HepG2 (cell line): Measurements from ENCODE around the gene HOXA10. TPM values are rescaled to one million over a fixed set of nuclear protein-coding genes. Genes with fewer than 3 reads are reported as not detected.

Source experiments
- DRAP1 ChIP-seq: IDR thresholded peaks from 2 replicates; pipeline ENCODE4 v1.6.1; 2016; ENCODE audit warnings: missing genetic modification reagents, missing compliant biosample characterization
- E2F2 ChIP-seq: sonication (generic); formaldehyde crosslinking; IDR thresholded peaks from 2 replicates; pipeline ENCODE4 v1.4.0; 2020; ENCODE audit warnings: missing genetic modification reagents, borderline replicate concordance
- GTF2F1 ChIP-seq: fragments of 150-350 bp; IDR thresholded peaks from 2 replicates; pipeline ENCODE4 v1.6.1; 2014; ENCODE audit warnings: low read length
- HDAC1 ChIP-seq: sonication (generic); formaldehyde crosslinking; IDR thresholded peaks from 2 replicates; pipeline ENCODE4 v1.5.1; 2020; ENCODE audit warnings: mild to moderate bottlenecking, missing genetic modification reagents
- IKZF4 ChIP-seq: sonication (generic); formaldehyde crosslinking; IDR thresholded peaks from 2 replicates; pipeline ENCODE4 v1.5.1; 2020; ENCODE audit warnings: borderline replicate concordance, mild to moderate bottlenecking, low read depth, missing genetic modification reagents; ENCODE audit errors: not compliant biosample characterization
- MLXIP ChIP-seq: sonication (generic); formaldehyde crosslinking; IDR thresholded peaks from 2 replicates; pipeline ENCODE4 v1.9.0; 2021; ENCODE audit warnings: missing genetic modification reagents, borderline replicate concordance
- PPARG ChIP-seq: conservative IDR thresholded peaks from 2 replicates; pipeline ENCODE4 v1.6.1; 2016; ENCODE audit warnings: missing biosample characterization, missing genetic modification reagents
- RARA ChIP-seq: IDR thresholded peaks from 2 replicates; pipeline ENCODE4 v1.6.1; 2016; ENCODE audit warnings: missing genetic modification reagents, missing compliant biosample characterization
- REST ChIP-seq, 2 experiments: IDR thresholded peaks; 2 replicates each; pipeline ENCODE4 v1.6.1; 2011 to 2012; ENCODE audit warnings: low read length in 2 of 2, borderline replicate concordance in 1 of 2, low read depth in 1 of 2, mild to moderate bottlenecking in 1 of 2, moderate library complexity in 1 of 2
- ZFP82 ChIP-seq: sonication (generic); formaldehyde crosslinking; IDR thresholded peaks from 2 replicates; pipeline ENCODE4 v1.5.1; 2020; ENCODE audit warnings: mild to moderate bottlenecking, missing genetic modification reagents, borderline replicate concordance
- ZNF256 ChIP-seq: sonication (generic); formaldehyde crosslinking; conservative IDR thresholded peaks from 2 replicates; pipeline ENCODE4 v1.4.0; 2020; ENCODE audit warnings: missing genetic modification reagents
- ZNF704 ChIP-seq: sonication (generic); formaldehyde crosslinking; IDR thresholded peaks from 2 replicates; pipeline ENCODE4 v1.8.1; 2023; ENCODE audit warnings: mild to moderate bottlenecking, inconsistent platforms, moderate library complexity, missing genetic modification reagents, borderline replicate concordance
- polyA plus RNA-seq, 8 experiments: library from polyadenylated mRNA; depleted of rRNA in 3 of 8; stranded (reverse) in 7 of 8; unstranded in 1 of 8; fragments of >200 nt; fragmentation: Illumina TruSeq in 4 of 8; extraction: Trizol in 4 of 8; gene quantifications; 2 replicates each; pipeline versions ENCODE4 v1.2.1 to v1.2.3, GENCODE V29; 2011 to 2016; ENCODE audit warnings: low read depth in 4 of 8, missing spikeins in 1 of 8, mixed read lengths in 1 of 8; ENCODE audit not compliant: insufficient read depth in 1 of 8
- total RNA-seq, 5 experiments: library from RNA; depleted of rRNA; stranded (reverse); fragments of >200 nt; fragmentation: Illumina TruSeq; extraction: Trizol; gene quantifications; 2 replicates each; pipeline ENCODE4 v1.2.3, GENCODE V29; 2016; ENCODE audit warnings: low read depth in 1 of 5
- TF ChIP-seq, protein P1 (sequence below): sonication (generic); formaldehyde crosslinking; IDR thresholded peaks from 2 replicates; pipeline ENCODE4 v1.5.0; 2020; ENCODE audit warnings: missing genetic modification reagents, mild to moderate bottlenecking, borderline replicate concordance
- TF ChIP-seq, protein P2 (sequence below): sonication (generic); formaldehyde crosslinking; IDR thresholded peaks from 2 replicates; pipeline ENCODE4 v1.4.0; 2020; ENCODE audit warnings: missing genetic modification reagents

Gene HOXA10
- total and polyA plus RNA-seq, 2 of the 13 experiments (the other 11 are each of a cell fraction or from before 2014, with no cell fraction given): not detected

- TF ChIP-seq GTF2F1 (no peak), IKZF4 (no peak), DRAP1 (CRISPR knock-in tag) (no peak), E2F2 (CRISPR knock-in tag) (no peak), PPARG (CRISPR knock-in tag) (no peak), RARA (CRISPR knock-in tag) (no peak), HDAC1 (CRISPR knock-in tag) (peak; percentile 31; the same call in 1 of the 2 replicates), ZNF256 (CRISPR knock-in tag) (no peak), ZFP82 (CRISPR knock-in tag) (no peak), ZNF704 (CRISPR knock-in tag) (no peak), MLXIP (CRISPR knock-in tag) (no peak), REST (IDR thresholded peaks at IDR 0.05; ENCODE audit: borderline replicate concordance in 1 of 2, low read depth in 1 of 2, low read length in 2 of 2) (no peak)
- TF ChIP-seq, protein P1, sequence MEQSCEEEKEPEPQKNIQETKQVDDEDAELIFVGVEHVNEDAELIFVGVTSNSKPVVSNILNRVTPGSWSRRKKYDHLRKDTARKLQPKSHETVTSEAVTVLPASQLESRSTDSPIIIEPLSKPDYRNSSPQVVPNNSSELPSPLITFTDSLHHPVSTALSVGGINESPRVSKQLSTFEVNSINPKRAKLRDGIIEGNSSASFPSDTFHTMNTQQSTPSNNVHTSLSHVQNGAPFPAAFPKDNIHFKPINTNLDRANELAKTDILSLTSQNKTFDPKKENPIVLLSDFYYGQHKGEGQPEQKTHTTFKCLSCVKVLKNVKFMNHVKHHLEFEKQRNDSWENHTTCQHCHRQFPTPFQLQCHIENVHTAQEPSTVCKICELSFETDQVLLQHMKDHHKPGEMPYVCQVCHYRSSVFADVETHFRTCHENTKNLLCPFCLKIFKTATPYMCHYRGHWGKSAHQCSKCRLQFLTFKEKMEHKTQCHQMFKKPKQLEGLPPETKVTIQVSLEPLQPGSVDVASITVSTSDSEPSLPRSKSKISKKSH: no peak
- TF ChIP-seq, protein P2, sequence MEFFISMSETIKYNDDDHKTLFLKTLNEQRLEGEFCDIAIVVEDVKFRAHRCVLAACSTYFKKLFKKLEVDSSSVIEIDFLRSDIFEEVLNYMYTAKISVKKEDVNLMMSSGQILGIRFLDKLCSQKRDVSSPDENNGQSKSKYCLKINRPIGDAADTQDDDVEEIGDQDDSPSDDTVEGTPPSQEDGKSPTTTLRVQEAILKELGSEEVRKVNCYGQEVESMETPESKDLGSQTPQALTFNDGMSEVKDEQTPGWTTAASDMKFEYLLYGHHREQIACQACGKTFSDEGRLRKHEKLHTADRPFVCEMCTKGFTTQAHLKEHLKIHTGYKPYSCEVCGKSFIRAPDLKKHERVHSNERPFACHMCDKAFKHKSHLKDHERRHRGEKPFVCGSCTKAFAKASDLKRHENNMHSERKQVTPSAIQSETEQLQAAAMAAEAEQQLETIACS (CRISPR knock-in tag): peak; percentile 36; the same call in 1 of the 2 replicates
Observed at GRCh38 chr7:27199849-27200760, 26.0 kb upstream of the HOXA10 start, which contains the start of gene HOXA13 (continued).
